ENCODE data around the gene TMEM132E. TPM values are rescaled to one million over a fixed set of nuclear protein-coding genes. Genes with fewer than 3 reads are reported as not detected.

The TMEM132E gene
- total RNA-seq, 2 donors from 2014 or later, result 0.09 to 0.26 TPM

GRCh38 chr17:34650051-34650750 is 70.8 kb downstream of the TMEM132E start:
- intact Hi-C loops (cut with DNase I), result no loop called here
- DNase-seq (no peak), ATAC-seq (no peak)

GRCh38 chr17:34651402-34651811 is 72.0 kb downstream of the TMEM132E start:
- peak in 1 of 2 donors; percentile 29 for ATAC-seq
- no peak for DNase-seq
- intact Hi-C loops (cut with DNase I), result no loop called here

GRCh38 chr17:34652021-34652555 is 72.7 kb downstream of the TMEM132E start:
- peak in 1 of 2 donors; percentile 44 for ATAC-seq
- intact Hi-C loops (cut with DNase I), result no loop called here
- no peak for DNase-seq

DNA sequence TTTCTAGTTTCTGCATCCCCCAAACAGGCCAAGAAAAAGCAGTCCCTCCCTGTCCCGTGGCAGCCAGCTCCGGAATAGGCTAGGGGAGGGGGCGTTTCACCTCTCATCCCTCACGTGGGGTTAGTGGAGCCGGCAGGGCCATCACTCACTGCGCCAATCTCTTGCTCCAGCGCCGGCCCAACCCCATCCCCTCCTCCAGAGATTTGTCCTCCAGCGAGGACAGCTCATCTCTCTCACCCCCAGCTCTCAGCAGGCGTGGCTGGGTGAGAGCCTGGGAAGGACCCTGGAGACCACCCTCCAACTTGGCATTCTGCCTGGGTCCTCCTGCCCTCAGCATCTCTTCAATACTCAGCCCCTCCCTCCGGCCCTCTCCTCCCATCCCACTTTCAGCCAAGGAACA is 74.1 kb downstream of the TMEM132E start:
- intact Hi-C loops (cut with DNase I), result no loop called here
- ATAC-seq, result no peak
- DNase-seq, result no peak

- ATAC-seq (peak in 1 of 2 donors; percentile 22), DNase-seq (no peak)
- intact Hi-C loops (cut with DNase I), result no loop called here
Observed at GRCh38 chr17:34654276-34654880, 75.0 kb downstream of the TMEM132E start.

DNA sequence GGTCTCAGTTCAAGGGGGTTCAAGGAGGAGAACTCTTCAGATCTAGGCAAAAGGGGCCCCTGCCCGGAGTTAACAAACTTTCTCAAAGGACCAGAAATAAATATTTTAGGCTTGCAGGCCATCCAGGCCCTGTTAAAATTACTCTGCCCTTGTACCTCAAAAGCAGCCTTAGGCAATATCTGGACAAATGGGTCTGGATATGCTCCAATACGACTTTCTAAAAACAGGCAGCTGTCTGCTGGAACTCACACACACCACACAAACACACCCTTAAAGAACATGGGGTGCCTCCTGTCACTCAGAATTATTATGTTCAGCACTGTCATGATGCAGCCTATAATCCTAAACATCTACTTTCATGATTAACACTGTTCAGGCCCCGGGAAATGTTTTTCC is 75.5 kb downstream of the TMEM132E start:
- ATAC-seq, result no peak
- no peak for DNase-seq
- intact Hi-C loops (cut with DNase I), result no loop called here

- intact Hi-C loops (cut with DNase I), result no loop called here
- DNase-seq (no peak), ATAC-seq (no peak)
Observed at GRCh38 chr17:34656801-34657200, 77.4 kb downstream of the TMEM132E start.

DNA sequence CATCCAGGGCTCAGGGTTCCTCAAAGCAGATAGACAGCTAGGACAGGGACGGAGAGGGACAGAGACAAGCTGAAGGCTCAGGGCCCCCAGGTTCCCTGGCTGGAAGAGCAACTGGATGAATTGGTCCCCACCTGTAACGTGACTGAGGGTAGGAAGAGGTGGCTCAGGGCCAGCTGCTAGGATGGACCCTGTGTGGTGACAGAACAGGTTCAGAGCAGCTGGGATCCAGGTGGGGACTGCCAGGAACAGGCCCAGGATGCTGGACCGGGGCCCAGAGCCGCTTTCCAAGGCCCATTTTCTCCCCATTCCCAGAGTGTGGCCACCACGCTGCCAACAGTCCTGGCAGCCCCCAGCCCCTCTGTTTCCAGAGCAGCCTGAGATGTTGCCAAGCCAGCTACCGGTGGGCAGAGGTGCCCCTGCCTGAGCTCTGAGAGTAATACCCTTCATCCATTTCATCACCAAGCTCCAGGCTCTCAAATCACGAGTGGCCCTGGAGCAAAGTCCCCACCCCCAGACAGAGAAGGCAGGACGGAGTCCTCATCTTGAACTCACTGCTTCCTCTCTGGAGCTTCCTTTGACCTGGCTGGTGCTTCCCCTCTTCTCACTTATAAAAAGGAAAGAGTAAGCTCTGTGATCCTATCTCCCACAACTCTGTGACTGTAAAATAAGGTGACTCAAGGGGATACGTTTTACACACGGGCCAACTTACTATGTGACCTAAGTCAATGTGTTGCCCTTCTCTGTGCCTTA is 79.6 kb downstream of the TMEM132E start:
- intact Hi-C loops (cut with DNase I), result no loop called here
- DNase-seq, result no peak
- ATAC-seq, result no peak

GRCh38 chr17:34663714-34664113 is 84.3 kb downstream of the TMEM132E start:
- ATAC-seq (no peak), DNase-seq (no peak)
- intact Hi-C loops (cut with DNase I), result no loop called here

DNA sequence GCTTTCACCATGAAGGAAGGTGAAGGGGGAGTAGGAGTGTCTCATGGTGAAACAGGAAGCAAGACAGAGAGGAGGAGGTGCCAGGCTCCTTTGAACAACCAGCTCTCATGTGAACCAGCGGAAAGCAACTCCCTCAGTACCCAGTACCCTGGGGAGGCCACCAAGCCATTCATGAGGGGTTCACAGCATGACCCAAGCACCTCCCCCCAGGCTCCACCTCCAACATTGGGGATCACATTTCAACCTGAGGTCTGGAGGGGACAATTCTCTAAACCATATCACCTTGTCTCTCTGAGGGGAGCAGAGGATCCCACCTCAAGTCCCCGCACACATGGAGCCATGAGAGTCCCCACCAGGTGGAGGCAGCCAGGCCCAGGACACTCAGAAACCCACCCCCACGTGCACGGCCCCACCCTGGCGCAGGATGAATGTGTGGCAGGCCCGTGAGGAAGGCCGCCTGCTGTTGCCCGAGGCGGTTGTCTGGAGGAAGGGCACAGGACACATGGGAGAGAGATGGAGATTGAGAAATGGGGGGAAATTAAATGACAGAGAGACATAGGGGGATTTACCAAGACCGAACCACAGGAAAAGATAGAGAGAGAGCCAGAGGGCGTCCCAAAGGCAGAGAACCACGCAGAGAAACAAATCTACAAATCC is 85.9 kb downstream of the TMEM132E start:
- ATAC-seq, result no peak
- no peak for DNase-seq
- intact Hi-C loops (cut with DNase I), result no loop called here

DNA sequence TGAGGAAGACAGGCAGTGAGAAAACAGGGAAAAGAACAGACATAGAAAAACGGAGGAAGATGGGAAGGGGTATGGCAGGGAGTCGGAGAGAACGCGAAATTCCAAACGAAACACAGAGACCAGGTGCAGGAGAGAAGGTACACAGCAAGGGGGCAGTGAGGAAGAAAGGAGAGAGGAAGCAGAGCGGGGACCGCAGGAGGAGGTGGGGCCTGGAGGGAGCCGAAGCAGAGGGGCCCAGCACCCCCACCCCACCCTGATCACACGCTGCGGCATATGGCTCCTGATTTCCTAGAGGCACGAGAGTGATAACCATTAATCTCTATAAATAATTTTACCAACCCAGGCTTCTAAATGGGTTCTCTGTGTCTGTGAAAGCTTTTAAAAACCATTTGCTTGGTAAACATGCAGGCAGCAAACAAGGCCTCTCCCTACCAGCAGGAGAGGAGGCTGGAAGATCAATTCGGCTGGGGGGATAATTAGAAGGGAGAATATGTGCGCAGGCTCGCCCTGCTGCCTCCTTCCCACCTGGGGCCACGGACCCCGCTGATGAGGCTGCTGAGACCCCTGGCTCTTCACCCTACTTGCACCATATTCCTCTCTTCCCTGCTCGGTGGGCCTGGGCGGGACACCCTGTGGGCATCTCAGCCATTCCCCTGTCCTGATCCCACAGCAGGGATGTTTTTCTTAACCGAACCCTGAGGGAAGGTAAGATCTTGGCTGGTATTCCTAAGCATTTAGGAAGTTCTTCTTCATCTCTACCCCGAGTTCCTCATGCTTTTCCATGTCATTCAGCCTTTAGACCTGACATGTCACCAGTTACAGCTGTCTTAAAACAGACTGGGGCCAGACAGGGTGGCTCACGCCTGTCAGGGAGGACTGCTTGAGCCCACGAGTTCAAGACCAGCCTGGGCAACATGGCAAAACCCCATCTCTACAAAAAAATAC is 86.7 kb downstream of the TMEM132E start:
- DNase-seq (no peak), ATAC-seq (no peak)
- intact Hi-C loops (cut with DNase I), result no loop called here

GRCh38 chr17:34667656-34668055 is 88.3 kb downstream of the TMEM132E start:
- ATAC-seq, result no peak
- intact Hi-C loops (cut with DNase I), result no loop called here
- no peak for DNase-seq

GRCh38 chr17:34668206-34668605 is 88.8 kb downstream of the TMEM132E start:
- intact Hi-C loops (cut with DNase I), result no loop called here
- no peak for DNase-seq
- ATAC-seq, result no peak

GRCh38 chr17:34669511-34669910 is 90.1 kb downstream of the TMEM132E start:
- ATAC-seq (no peak), DNase-seq (no peak)
- intact Hi-C loops (cut with DNase I), result no loop called here

- DNase-seq, result no peak
- ATAC-seq, result no peak
- intact Hi-C loops (cut with DNase I), result no loop called here
Observed at GRCh38 chr17:34670618-34671017, 91.2 kb downstream of the TMEM132E start.

- intact Hi-C loops (cut with DNase I), result no loop called here
Observed at GRCh38 chr17:34671191-34671590, 91.8 kb downstream of the TMEM132E start.

DNA sequence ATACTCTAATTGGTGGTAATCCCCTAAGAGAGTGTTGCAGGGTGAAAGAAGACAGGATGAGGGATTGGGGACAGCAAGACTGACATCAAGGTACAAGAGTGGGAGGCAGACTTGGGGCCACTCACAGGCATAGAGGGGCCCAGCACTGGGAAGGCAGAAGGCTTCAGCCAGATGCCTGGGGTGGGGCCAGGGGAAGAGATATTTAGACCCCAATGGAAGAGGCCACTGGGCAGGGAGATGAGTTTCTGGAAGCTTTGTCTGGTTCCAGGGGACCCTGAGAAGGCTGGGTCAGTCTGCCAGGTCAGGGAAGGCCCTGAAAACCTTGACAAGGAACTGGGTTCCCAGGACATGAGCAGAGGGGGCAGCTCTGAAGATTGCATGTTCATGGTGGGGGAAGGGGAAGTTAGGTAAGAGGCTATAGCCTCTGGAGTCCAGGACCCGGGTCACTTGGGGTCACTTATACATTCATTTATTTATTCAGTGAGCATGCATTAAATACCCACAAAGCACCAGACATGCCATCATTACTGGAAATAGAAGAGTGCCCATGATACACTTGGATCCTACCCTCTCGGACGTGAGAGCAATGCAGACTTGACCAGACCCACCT is 92.9 kb downstream of the TMEM132E start:
- no peak for DNase-seq
- ATAC-seq, result no peak
- intact Hi-C loops (cut with DNase I), result no loop called here

More at GRCh38 chr17:34671191-34671590, 91.8 kb downstream of the TMEM132E start:
- ATAC-seq (no peak), DNase-seq (no peak)

GRCh38 chr17:34673516-34673915 is 94.1 kb downstream of the TMEM132E start:
- ATAC-seq (no peak), DNase-seq (no peak)
- intact Hi-C loops (cut with DNase I), result no loop called here

All from left cardiac atrium (tissue), 4 donors.